ENCODE results near the gene OGG1. TPM values are rescaled to one million over a fixed set of nuclear protein-coding genes. Genes with fewer than 3 reads are reported as not detected.

The OGG1 gene
- total RNA-seq, 1 experiment from 2014 or later, result 21.8 TPM

DNA sequence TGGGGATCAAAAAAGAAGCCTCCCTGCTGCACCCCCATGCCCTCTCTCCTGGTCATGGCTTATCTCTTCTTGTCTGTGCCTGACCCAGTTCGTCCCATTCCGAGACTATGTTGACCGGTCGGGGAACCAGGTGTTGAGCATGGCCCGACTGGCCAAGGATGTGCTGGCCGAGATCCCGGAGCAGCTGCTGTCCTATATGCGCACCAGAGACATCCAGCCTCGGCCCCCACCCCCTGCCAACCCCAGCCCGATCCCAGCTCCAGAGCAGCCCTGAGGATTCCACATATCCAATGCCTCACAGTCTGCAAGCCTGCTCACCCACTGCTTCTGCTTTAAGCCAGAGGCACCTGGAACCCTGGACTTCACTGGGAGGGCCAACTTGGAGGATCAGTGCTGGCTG is 20.3 kb upstream of the OGG1 start:
- Mint-ChIP-seq H3K4me3 (ENCODE audit: low read depth, unreplicated experiment) (no peak overlapping the region), H3K9me3 (ENCODE audit: low read depth, unreplicated experiment) (no peaks in the 10 kb centered on the region)
- CTCF ChIA-PET, result no interaction called here

DNA sequence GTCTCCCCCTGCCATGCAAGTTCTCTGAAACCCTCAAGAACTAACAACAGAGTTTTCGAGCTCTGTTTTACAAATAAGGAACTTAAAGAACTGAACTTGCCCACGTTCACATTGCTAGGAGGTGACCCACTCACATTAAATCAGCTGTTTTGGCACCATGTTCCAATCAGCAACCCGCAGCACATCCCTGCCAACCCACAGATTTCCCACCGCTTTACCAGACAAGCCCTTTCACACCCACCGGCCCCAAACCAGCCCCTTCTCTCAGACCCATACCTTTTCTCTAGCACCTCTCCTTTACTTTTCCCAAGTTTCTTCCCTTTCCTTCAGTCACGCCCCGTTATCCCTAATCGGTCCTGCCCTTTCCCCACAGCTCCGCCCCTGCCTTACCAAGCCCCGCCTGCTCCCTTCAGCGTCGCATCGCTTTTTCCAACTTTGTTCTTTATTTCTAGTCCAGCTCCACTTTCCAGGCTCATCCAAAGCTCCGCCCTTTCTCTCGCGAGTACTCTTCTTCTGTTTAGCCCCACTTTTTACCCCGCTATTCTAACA is 19.0 kb upstream of the OGG1 start:
- TF ChIP-seq, protein P1, sequence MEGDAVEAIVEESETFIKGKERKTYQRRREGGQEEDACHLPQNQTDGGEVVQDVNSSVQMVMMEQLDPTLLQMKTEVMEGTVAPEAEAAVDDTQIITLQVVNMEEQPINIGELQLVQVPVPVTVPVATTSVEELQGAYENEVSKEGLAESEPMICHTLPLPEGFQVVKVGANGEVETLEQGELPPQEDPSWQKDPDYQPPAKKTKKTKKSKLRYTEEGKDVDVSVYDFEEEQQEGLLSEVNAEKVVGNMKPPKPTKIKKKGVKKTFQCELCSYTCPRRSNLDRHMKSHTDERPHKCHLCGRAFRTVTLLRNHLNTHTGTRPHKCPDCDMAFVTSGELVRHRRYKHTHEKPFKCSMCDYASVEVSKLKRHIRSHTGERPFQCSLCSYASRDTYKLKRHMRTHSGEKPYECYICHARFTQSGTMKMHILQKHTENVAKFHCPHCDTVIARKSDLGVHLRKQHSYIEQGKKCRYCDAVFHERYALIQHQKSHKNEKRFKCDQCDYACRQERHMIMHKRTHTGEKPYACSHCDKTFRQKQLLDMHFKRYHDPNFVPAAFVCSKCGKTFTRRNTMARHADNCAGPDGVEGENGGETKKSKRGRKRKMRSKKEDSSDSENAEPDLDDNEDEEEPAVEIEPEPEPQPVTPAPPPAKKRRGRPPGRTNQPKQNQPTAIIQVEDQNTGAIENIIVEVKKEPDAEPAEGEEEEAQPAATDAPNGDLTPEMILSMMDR (IDR thresholded peaks at IDR 0.05; ENCODE audit: unreplicated experiment), result no peak
- Mint-ChIP-seq H3K27me3 (ENCODE audit: unreplicated experiment) (peaks cover 29% of the 10 kb centered on the region), H3K4me1 (ENCODE audit: low read depth, unreplicated experiment) (peaks cover 27% of the 10 kb centered on the region), H3K36me3 (ENCODE audit: insufficient read depth, unreplicated experiment) (peaks cover 48% of the 10 kb centered on the region), H3K4me3 (ENCODE audit: low read depth, unreplicated experiment) (peak overlapping the region; percentile 87), H3K9me3 (ENCODE audit: low read depth, unreplicated experiment) (no peaks in the 10 kb centered on the region), H3K27ac (ENCODE audit: unreplicated experiment) (peak overlapping the region; percentile 83)
- BruUV-seq (replicated peaks), result no TSS peak
- intact Hi-C loops (cut with micrococcal nuclease; ENCODE audit: unreplicated experiment), result no loop called here
- CTCF ChIA-PET, result interaction anchor here (1.0 to 1.5 kb wide), 2 partner anchors 15 to 19 kb away, joined by 3 to 4 read pairs; partner anchors contain the start of gene OGG1
- no peak for DNase-seq

More for the DNA sequence above, 20.3 kb upstream of the OGG1 start:
- intact Hi-C loops (cut with micrococcal nuclease; ENCODE audit: unreplicated experiment), result no loop called here
- Mint-ChIP-seq H3K27ac (ENCODE audit: unreplicated experiment) (no peak overlapping the region), H3K27me3 (ENCODE audit: unreplicated experiment) (peaks cover 36% of the 10 kb centered on the region), H3K36me3 (ENCODE audit: insufficient read depth, unreplicated experiment) (peaks cover 37% of the 10 kb centered on the region), H3K4me1 (ENCODE audit: low read depth, unreplicated experiment) (peaks cover 27% of the 10 kb centered on the region)
- DNase-seq, result no peak
- BruUV-seq (replicated peaks), result no TSS peak
- TF ChIP-seq, protein P1 (IDR thresholded peaks at IDR 0.05; ENCODE audit: unreplicated experiment), result no peak

DNA sequence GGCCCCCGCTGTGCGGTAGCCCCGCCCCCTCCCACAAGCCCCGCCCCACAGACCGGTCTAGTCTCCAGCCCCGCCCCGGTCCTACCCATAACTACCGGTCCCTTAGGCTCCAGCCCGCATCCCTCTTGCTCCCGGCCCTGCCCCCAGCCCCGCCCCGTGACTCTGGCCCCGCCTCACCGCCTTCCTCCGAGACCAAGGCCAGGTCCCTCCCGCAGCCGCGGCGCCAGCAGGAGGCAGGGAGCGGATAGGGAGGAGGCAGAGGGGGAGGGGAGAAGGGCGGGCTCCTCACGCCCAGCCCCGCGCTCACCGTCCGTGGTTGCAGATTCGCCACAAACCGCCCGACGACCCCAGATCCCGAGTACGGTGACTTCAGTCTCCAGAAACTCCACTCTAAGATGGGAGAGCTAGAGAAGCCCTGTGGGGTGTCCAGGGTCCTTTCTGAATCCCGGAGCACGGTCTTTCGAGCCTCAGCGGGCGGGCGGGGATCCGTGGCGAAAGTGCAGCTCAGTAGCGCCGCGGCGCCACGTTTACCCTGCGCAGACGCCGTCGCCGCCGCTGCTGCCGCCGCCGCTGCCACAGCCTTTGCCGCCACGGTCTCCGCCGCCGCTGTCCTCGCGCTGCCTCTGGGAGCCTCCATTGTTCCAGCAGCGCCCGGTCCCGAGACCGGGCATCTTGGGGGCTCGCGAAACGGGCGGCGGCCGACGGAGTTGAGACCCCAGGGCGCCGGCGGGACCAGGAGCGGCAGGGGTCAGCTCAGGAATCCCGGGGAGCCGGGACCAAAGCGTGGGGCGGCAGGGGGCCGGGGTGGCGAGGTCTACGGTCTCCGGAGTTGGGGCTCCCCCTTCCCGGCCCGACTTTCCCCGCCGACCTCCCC is 18.3 kb upstream of the OGG1 start, which contains the start of gene BRPF1:
BRPF1 (plus strand) TSS at position 530 of the 874 bp plus-strand sequence. CDS start 2,406 bp downstream, outside the sequence.
- Mint-ChIP-seq H3K27me3 (ENCODE audit: unreplicated experiment) (peaks cover 29% of the 10 kb centered on the region), H3K27ac (ENCODE audit: unreplicated experiment) (peak within 1 kb of the TSS; percentile 83), H3K9me3 (ENCODE audit: low read depth, unreplicated experiment) (no peaks in the 10 kb centered on the region), H3K4me1 (ENCODE audit: low read depth, unreplicated experiment) (peaks cover 27% of the 10 kb centered on the region), H3K36me3 (ENCODE audit: insufficient read depth, unreplicated experiment) (peaks cover 52% of the 10 kb centered on the region), H3K4me3 (ENCODE audit: low read depth, unreplicated experiment) (peak within 1 kb of the TSS; percentile 87)
- no TSS peak for BruUV-seq (replicated peaks)
- CTCF ChIA-PET, result interaction anchor here (1.0 to 1.5 kb wide), 2 partner anchors 16 to 18 kb away, joined by 3 to 4 read pairs; partner anchors contain the start of gene OGG1
- TF ChIP-seq, protein P1 (IDR thresholded peaks at IDR 0.05; ENCODE audit: unreplicated experiment), result no peak
- DNase-seq, result peak; percentile 98
- intact Hi-C loops (cut with micrococcal nuclease; ENCODE audit: unreplicated experiment), result no loop called here

- Mint-ChIP-seq H3K27me3 (ENCODE audit: unreplicated experiment) (peaks cover 26% of the 10 kb centered on the region), H3K4me3 (ENCODE audit: low read depth, unreplicated experiment) (peak overlapping the region; percentile 87), H3K36me3 (ENCODE audit: insufficient read depth, unreplicated experiment) (peaks cover 55% of the 10 kb centered on the region), H3K9me3 (ENCODE audit: low read depth, unreplicated experiment) (no peaks in the 10 kb centered on the region), H3K4me1 (ENCODE audit: low read depth, unreplicated experiment) (peaks cover 22% of the 10 kb centered on the region), H3K27ac (ENCODE audit: unreplicated experiment) (peak overlapping the region; percentile 82)
- DNase-seq, result peak; percentile 12
- intact Hi-C loops (cut with micrococcal nuclease; ENCODE audit: unreplicated experiment), result no loop called here
- TF ChIP-seq, protein P1 (IDR thresholded peaks at IDR 0.05; ENCODE audit: unreplicated experiment), result no peak
- BruUV-seq (replicated peaks), result no TSS peak
- CTCF ChIA-PET, result no interaction called here
Observed at GRCh38 chr3:9732080-9732739, 17.5 kb upstream of the OGG1 start.
